ENCODE measurements around the gene LTBP2.

LTBP2 gene

GRCh38 chr14:74573421-74574089 lies 38.5 kb downstream of the LTBP2 start:
- no peak for DNase-seq (ENCODE audit: extremely low read depth in 1 of 2, low read depth in 1 of 2)

GRCh38 chr14:74572726-74573301 lies 39.2 kb downstream of the LTBP2 start:
- DNase-seq (ENCODE audit: extremely low read depth in 1 of 2, low read depth in 1 of 2), result no peak

GRCh38 chr14:74571901-74572725 lies 39.9 kb downstream of the LTBP2 start:
- DNase-seq (ENCODE audit: extremely low read depth in 1 of 2, low read depth in 1 of 2), result peak in 1 of 2 donors; percentile 29

- DNase-seq (ENCODE audit: extremely low read depth in 1 of 2, low read depth in 1 of 2), result no peak
Observed at GRCh38 chr14:74571441-74571841, 40.6 kb downstream of the LTBP2 start.

GRCh38 chr14:74570696-74571095 lies 41.3 kb downstream of the LTBP2 start:
- DNase-seq (ENCODE audit: extremely low read depth in 1 of 2, low read depth in 1 of 2), result no peak

GRCh38 chr14:74569806-74570591 lies 42.0 kb downstream of the LTBP2 start:
- no peak for DNase-seq (ENCODE audit: extremely low read depth in 1 of 2, low read depth in 1 of 2)

- DNase-seq (ENCODE audit: extremely low read depth in 1 of 2, low read depth in 1 of 2), result no peak
Observed at GRCh38 chr14:74569387-74569786, 42.6 kb downstream of the LTBP2 start.

- DNase-seq (ENCODE audit: extremely low read depth in 1 of 2, low read depth in 1 of 2), result no peak
Observed at GRCh38 chr14:74568911-74569310, 43.1 kb downstream of the LTBP2 start.

- no peak for DNase-seq (ENCODE audit: extremely low read depth in 1 of 2, low read depth in 1 of 2)
Observed at GRCh38 chr14:74568380-74568649, 43.7 kb downstream of the LTBP2 start.

- no peak for DNase-seq (ENCODE audit: extremely low read depth in 1 of 2, low read depth in 1 of 2)
Observed at GRCh38 chr14:74567646-74568379, 44.2 kb downstream of the LTBP2 start.

- no peak for DNase-seq (ENCODE audit: extremely low read depth in 1 of 2, low read depth in 1 of 2)
Observed at GRCh38 chr14:74567219-74567618, 44.8 kb downstream of the LTBP2 start.

GRCh38 chr14:74566174-74567141 lies 45.6 kb downstream of the LTBP2 start:
- no peak for DNase-seq (ENCODE audit: extremely low read depth in 1 of 2, low read depth in 1 of 2)

- DNase-seq (ENCODE audit: extremely low read depth in 1 of 2, low read depth in 1 of 2), result no peak
Observed at GRCh38 chr14:74563586-74564159, 48.4 kb downstream of the LTBP2 start.

GRCh38 chr14:74563233-74563585 lies 48.8 kb downstream of the LTBP2 start:
- DNase-seq (ENCODE audit: extremely low read depth in 1 of 2, low read depth in 1 of 2), result no peak

- DNase-seq (ENCODE audit: extremely low read depth in 1 of 2, low read depth in 1 of 2), result no peak
Observed at GRCh38 chr14:74562515-74563232, 49.4 kb downstream of the LTBP2 start.

GRCh38 chr14:74558655-74559054 lies 53.4 kb downstream of the LTBP2 start:
- no peak for DNase-seq (ENCODE audit: extremely low read depth in 1 of 2, low read depth in 1 of 2)

- no peak for DNase-seq (ENCODE audit: extremely low read depth in 1 of 2, low read depth in 1 of 2)
Observed at GRCh38 chr14:74557691-74558090, 54.3 kb downstream of the LTBP2 start.

GRCh38 chr14:74555476-74556050 lies 56.5 kb downstream of the LTBP2 start:
- no peak for DNase-seq (ENCODE audit: extremely low read depth in 1 of 2, low read depth in 1 of 2)
